Cardiac ventricle fibroblast (primary cell): Measurements from ENCODE around the gene ZNF30. TPM values are rescaled to one million over a fixed set of nuclear protein-coding genes. Genes with fewer than 3 reads are reported as not detected.

Source experiments
- total RNA-seq: library from RNA; depleted of rRNA; stranded (reverse); fragments of >200 nt; gene quantifications from 2 replicates; pipeline ENCODE4 v1.2.3, GENCODE V29; 2015

The ZNF30 gene
- total RNA-seq = 1.6 and 2.5 TPM in 2 replicates

DNA sequence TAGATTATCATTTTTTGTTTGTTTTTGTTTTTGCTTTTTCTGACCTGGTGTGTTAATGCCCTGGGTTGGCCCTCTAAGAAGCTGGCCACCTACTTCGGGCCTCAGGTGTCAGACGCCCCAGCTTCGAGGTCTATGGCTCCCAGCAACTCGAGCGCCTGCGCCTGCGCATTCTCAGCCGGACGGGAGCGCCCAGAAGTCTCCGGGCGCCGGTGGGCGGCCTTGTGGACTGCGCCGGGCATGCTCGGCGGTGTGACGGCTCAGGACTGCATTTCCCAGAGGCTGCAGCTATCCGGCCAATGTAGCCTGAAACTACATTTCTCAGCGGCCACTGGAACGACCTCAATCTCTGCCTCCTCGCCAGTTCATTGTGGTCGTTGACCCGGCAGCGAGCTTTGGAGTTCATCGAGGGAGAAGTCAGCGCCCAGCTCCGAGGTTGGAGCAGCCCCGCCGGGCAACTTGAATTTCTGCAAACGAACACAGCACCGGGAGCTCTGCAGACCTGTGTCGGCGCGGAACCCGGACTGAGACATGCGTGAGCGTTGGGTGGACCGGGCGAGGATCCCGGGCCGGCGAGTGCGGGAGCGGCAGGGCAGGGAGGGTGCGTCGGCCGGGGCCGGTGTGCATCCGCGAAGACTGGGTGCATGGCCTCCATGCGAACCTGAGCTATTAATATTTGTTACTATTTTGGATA, at the start of gene ZNF30:
Gene ZNF30 (plus strand): TSS at position 219 of the 691 bp plus-strand sequence. CDS start 3,045 bp downstream, outside the sequence.

DNA sequence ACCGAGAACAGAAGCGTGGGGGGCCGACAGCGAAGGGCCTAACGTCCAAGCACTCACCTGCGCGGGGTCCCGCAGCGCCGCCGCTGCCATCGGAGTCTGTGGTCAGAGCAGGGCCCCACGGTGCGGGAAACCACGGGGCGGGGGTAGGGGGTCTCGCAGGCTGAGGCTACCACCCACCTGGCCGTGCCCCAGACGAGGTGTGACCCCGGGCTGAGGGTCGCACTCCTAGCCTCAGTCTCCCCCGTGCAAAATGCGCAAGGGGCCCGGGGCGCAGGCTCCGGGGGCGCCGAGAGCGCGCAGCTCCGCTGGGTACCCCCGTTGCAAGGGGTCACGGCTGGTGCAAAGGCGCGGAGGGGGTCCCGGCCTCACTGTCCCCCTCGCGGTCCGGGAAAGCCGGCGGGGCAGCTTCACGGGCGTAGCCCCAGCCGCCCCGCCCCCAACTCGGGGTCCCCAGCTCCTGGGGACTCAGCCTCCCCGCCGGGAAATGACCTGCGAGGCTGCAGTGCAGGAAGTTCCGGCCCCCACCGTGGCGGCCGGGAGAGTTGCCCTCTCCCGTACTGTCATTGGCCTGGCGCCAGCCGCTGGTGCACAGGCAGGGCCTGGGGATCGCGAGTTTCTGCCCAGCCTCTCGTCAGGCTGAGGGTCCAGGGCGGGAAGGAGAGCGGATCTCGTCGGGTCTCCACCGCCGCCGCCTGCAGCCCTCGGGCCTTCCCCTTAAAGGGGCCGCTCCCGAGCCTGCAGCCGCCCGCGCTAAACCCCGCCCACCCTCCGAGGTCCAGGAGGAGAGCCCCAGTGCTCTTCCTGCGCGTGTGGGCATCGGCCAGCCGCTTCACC, 37.1 kb downstream of the ZNF30 start, which contains the start of gene ZNF792:
Gene ZNF792 (minus strand): TSS at position 657 of the 834 bp plus-strand sequence. CDS start 567 bp downstream, at position 90.

Other genes with a start within 250 kb of the ZNF30 start
- gene SCGB2B2, start 249.7 kb upstream of the ZNF30 start, total RNA-seq = 0.19 and 0.49 TPM in 2 replicates
- 16.2 and 23.5 TPM in 2 replicates for gene ZNF302, start 249.2 kb upstream of the ZNF30 start, total RNA-seq
- gene ZNF181, start 192.7 kb upstream of the ZNF30 start, total RNA-seq = 12.0 and 17.2 TPM in 2 replicates
- gene ZNF599, start 153.7 kb upstream of the ZNF30 start, total RNA-seq = 6.2 and 8.4 TPM in 2 replicates
- gene ZNF792, start 37.3 kb downstream of the ZNF30 start, total RNA-seq = 2.9 and 5.4 TPM in 2 replicates
- gene GRAMD1A, start 73.4 kb downstream of the ZNF30 start, total RNA-seq = 61.0 and 70.4 TPM in 2 replicates
- 13.7 and 15.2 TPM in 2 replicates for gene SCN1B, start 103.6 kb downstream of the ZNF30 start, total RNA-seq
- not detected in 2 replicates for gene HPN, start 114.8 kb downstream of the ZNF30 start, total RNA-seq
- not detected in 2 replicates for gene FXYD3, start 188.9 kb downstream of the ZNF30 start, total RNA-seq
- 0.05 and 0.37 TPM in 2 replicates for gene LGI4, start 208.2 kb downstream of the ZNF30 start, total RNA-seq
- gene FXYD1, start 211.9 kb downstream of the ZNF30 start, total RNA-seq = 1.3 and 14.8 TPM in 2 replicates
- gene FXYD7, start 216.4 kb downstream of the ZNF30 start, total RNA-seq = not detected in 2 replicates
- 61.2 and 76.9 TPM in 2 replicates for gene FXYD5, start 227.8 kb downstream of the ZNF30 start, total RNA-seq